SK-N-SH (cell line): ENCODE results near the gene CDK5RAP1. TPM values are rescaled to one million over a fixed set of nuclear protein-coding genes. Genes with fewer than 3 reads are reported as not detected.

Source experiments
- CTCF ChIA-PET: fragments of 300-600, 350-600 bp; formaldehyde crosslinking; extraction: SDS; loops from one replicate; lab custom pipeline; 2021; lab: Yijun Ruan, JAX
- POLR2A ChIA-PET: fragments of 350-600 bp; sonication (Branson Sonifier 250); formaldehyde crosslinking; extraction: SDS; loops from one replicate; lab custom pipeline; 2020; ENCODE audit warnings: antibody characterized with exemption, inconsistent platforms; lab: Yijun Ruan, JAX
- DNase-seq: peaks from one replicate; pipeline ENCODE4 v3.0.0; 2012
- H2AFZ ChIP-seq: fragments of 200-600 bp; sonication (generic); 2 replicates; pipeline ENCODE4 v1.8.1; 2016; ENCODE audit warnings: antibody characterized with exemption, mild to moderate bottlenecking, low read depth
- H3F3A ChIP-seq: fragments of 200-600 bp; sonication (generic); replicated peaks from 2 replicates; pipeline ENCODE3; 2016; ENCODE audit warnings: antibody characterized with exemption, mild to moderate bottlenecking; ENCODE audit not compliant: insufficient read depth
- H3K27ac ChIP-seq, 2 experiments: fragments of 200-500 bp in 1 of 2; fragments of 200-600 bp in 1 of 2; sonication (Bioruptor generic) in 1 of 2; sonication (generic), shearing (Covaris generic) in 1 of 2; 2 replicates each; pipeline versions ENCODE4 v1.5.1 to v1.6.1; 2014 to 2016; ENCODE audit warnings: low read depth in 2 of 2, inconsistent platforms in 1 of 2, low read length in 1 of 2, mild to moderate bottlenecking in 1 of 2, mixed read lengths in 1 of 2
- H3K27me3 ChIP-seq: fragments of 200-600 bp; sonication (generic), shearing (Covaris generic); 2 replicates; pipeline ENCODE4 v1.6.1; 2016; ENCODE audit warnings: mixed run types; ENCODE audit not compliant: insufficient read depth
- H3K36me3 ChIP-seq, 2 experiments: fragments of 200-500 bp in 1 of 2; fragments of 200-600 bp in 1 of 2; sonication (Bioruptor generic) in 1 of 2; sonication (generic) in 1 of 2; replicated peaks in 1 of 2; 2 replicates each; pipeline versions ENCODE3 to v1.5.1; 2014 to 2016; ENCODE audit warnings: low read length in 1 of 2, mild to moderate bottlenecking in 1 of 2; ENCODE audit not compliant: insufficient read depth in 2 of 2, control insufficient read depth in 1 of 2
- H3K4me1 ChIP-seq, 2 experiments: fragments of 200-500 bp in 1 of 2; fragments of 200-600 bp in 1 of 2; sonication (Bioruptor generic) in 1 of 2; sonication (generic), shearing (Covaris generic) in 1 of 2; 2 replicates each; pipeline versions ENCODE4 v1.5.1 to v1.6.1; 2014 to 2016; ENCODE audit warnings: low read depth in 1 of 2, low read length in 1 of 2, mixed run types in 1 of 2; ENCODE audit not compliant: insufficient read depth in 2 of 2, control insufficient read depth in 1 of 2
- H3K4me2 ChIP-seq: fragments of 200-600 bp; sonication (generic), shearing (Covaris generic); 2 replicates; pipeline ENCODE4 v1.6.1; 2017; ENCODE audit warnings: mixed run types
- H3K4me3 ChIP-seq, 2 experiments: fragments of 200-500 bp in 1 of 2; fragments of 200-600 bp in 1 of 2; sonication (Bioruptor generic) in 1 of 2; sonication (generic), shearing (Covaris generic) in 1 of 2; 2 replicates each; pipeline versions ENCODE4 v1.5.1 to v1.8.1; 2014 to 2016; ENCODE audit warnings: low read depth in 2 of 2, inconsistent platforms in 1 of 2, low read length in 1 of 2, mild to moderate bottlenecking in 1 of 2, mixed read lengths in 1 of 2, moderate library complexity in 1 of 2
- H3K79me2 ChIP-seq: fragments of 200-600 bp; sonication (generic); 2 replicates; pipeline ENCODE4 v1.8.1; 2017; ENCODE audit warnings: mild to moderate bottlenecking; ENCODE audit not compliant: insufficient read depth
- H3K9ac ChIP-seq: fragments of 200-600 bp; sonication (generic); 2 replicates; pipeline ENCODE4 v1.6.1; 2017; ENCODE audit warnings: mixed run types
- H3K9me2 ChIP-seq: fragments of 200-600 bp; sonication (generic); 2 replicates; pipeline ENCODE4 v1.6.1; 2017; ENCODE audit warnings: mixed run types
- H3K9me3 ChIP-seq: fragments of 200-600 bp; sonication (generic); 2 replicates; pipeline ENCODE4 v1.6.1; 2017; ENCODE audit warnings: mixed run types, mild to moderate bottlenecking, moderate library complexity
- H4K20me1 ChIP-seq: fragments of 200-600 bp; sonication (generic); 2 replicates; pipeline ENCODE4 v1.6.1; 2017; ENCODE audit warnings: mild to moderate bottlenecking, mixed run types; ENCODE audit not compliant: insufficient read depth
- CTCF ChIP-seq: fragments of 200-600 bp; sonication (generic); IDR thresholded peaks from 2 replicates; pipeline ENCODE4 v1.6.1; 2017; ENCODE audit warnings: antibody characterized with exemption, mild to moderate bottlenecking, moderate library complexity
- EP300 ChIP-seq, 2 experiments: IDR thresholded peaks; 2 replicates each; pipeline versions ENCODE4 v1.4.0 to v1.6.1; 2012; ENCODE audit warnings: borderline replicate concordance in 1 of 2, low read depth in 1 of 2, low read length in 1 of 2
- EZH2phosphoT487 ChIP-seq: fragments of 200-600 bp; sonication (generic); IDR thresholded peaks from 2 replicates; pipeline ENCODE4 v1.6.1; 2017; ENCODE audit warnings: low read depth, mixed run types, mild to moderate bottlenecking, antibody characterized with exemption, moderate library complexity, borderline replicate concordance
- FOSL2 ChIP-seq: IDR thresholded peaks from 2 replicates; pipeline ENCODE4 v1.4.0; 2012; ENCODE audit warnings: low read depth, mild to moderate bottlenecking, moderate library complexity, borderline replicate concordance
- FOXJ3 ChIP-seq: sonication (generic); formaldehyde crosslinking; IDR thresholded peaks from 2 replicates; pipeline ENCODE4 v1.5.1; 2020; ENCODE audit warnings: mild to moderate bottlenecking, missing genetic modification reagents
- GABPA ChIP-seq: IDR thresholded peaks from 2 replicates; pipeline ENCODE4 v1.4.0; 2012; ENCODE audit warnings: low read depth, mild to moderate bottlenecking
- NRF1 ChIP-seq: IDR thresholded peaks from 2 replicates; pipeline ENCODE4 v1.6.1; 2012; ENCODE audit warnings: low read depth, mild to moderate bottlenecking, low read length
- RFX5 ChIP-seq: IDR thresholded peaks from 2 replicates; pipeline ENCODE4 v1.6.1; 2012; ENCODE audit warnings: mild to moderate bottlenecking, improper control_type of control experiment, low read length
- USF2 ChIP-seq: fragments of 150-350 bp; IDR thresholded peaks from 2 replicates; pipeline ENCODE4 v1.6.1; 2017; ENCODE audit warnings: antibody characterized with exemption, low read length, low read depth, borderline replicate concordance
- ZBTB33 ChIP-seq: IDR thresholded peaks from 2 replicates; pipeline ENCODE4 v1.4.0; 2012; ENCODE audit warnings: low read depth, borderline replicate concordance
- WGBS: methylation state at CpG from one replicate; pipeline ENCODE4 v1.1.6; 2017; ENCODE audit warnings: low lambda C conversion rate; 5-methylcytosine and 5-hydroxymethylcytosine counted together
- polyA plus RNA-seq, 3 experiments: library from polyadenylated mRNA; depleted of rRNA; stranded (reverse); fragments of >200 nt; gene quantifications; 2 replicates each; pipeline ENCODE4 v1.2.3, GENCODE V29; 2012

CDK5RAP1 gene
- polyA plus RNA-seq, 1 of the 3 experiments (the other 2 are of a cell fraction): 30.5 TPM

- H2AFZ ChIP-seq: no peak overlapping the region
- H4K20me1 ChIP-seq: no peaks in the 10 kb centered on the region
- peak overlapping the region in 1 of 2 experiments; percentile 31; a peak in 1 of 4 replicates for H3K27ac ChIP-seq
- WGBS: 71% methylated on average over 4 of the region's 4 CpGs
- POLR2A ChIA-PET: no interaction called here
- no peaks in the 10 kb centered on the region for H3K9me2 ChIP-seq
- CTCF ChIA-PET: interaction anchor here (1.7 kb wide), 1 partner anchor 22 kb away, joined by 6 read pairs; no protein-coding TSS in a partner anchor
- no peaks in the 10 kb centered on the region for H3K9me3 ChIP-seq
- H3K4me3 ChIP-seq: no peak overlapping the region
- H3K4me2 ChIP-seq: no peak overlapping the region
- peaks cover 17 to 54% of the 10 kb centered on the region in 2 experiments for H3K36me3 ChIP-seq
- no peaks in the 10 kb centered on the region for H3K27me3 ChIP-seq
- peaks cover 12% of the 10 kb centered on the region for H3F3A ChIP-seq
- no peak for TF ChIP-seq EZH2phosphoT487
- H3K79me2 ChIP-seq: no peaks in the 10 kb centered on the region
- DNase-seq: no peak
- no peaks in the 10 kb centered on the region; a peak in 1 of 4 replicates for H3K4me1 ChIP-seq
- no peak overlapping the region for H3K9ac ChIP-seq
Observed at GRCh38 chr20:33373735-33374605, 27.3 kb downstream of the CDK5RAP1 start.

GRCh38 chr20:33372993-33373441 is 28.3 kb downstream of the CDK5RAP1 start:
- no peak overlapping the region for H3K4me3 ChIP-seq
- TF ChIP-seq RFX5 (no peak), NRF1 (no peak), EP300 (IDR thresholded peaks at IDR 0.05; ENCODE audit: borderline replicate concordance in 1 of 2, low read depth in 1 of 2, low read length in 1 of 2) (no peak), ZBTB33 (no peak), GABPA (no peak), CTCF (no peak), FOXJ3 (no peak), FOSL2 (no peak), USF2 (no peak)
- TF ChIP-seq, all 33 proteins: peak for 0
- WGBS: 70% methylated on average over 3 of the region's 4 CpGs
- no peaks in the 10 kb centered on the region for H3K9me3 ChIP-seq
- H4K20me1 ChIP-seq: no peaks in the 10 kb centered on the region
- H3K9me2 ChIP-seq: no peaks in the 10 kb centered on the region
- H3K4me2 ChIP-seq: no peak overlapping the region
- no peak overlapping the region for H3K9ac ChIP-seq
- H3K79me2 ChIP-seq: no peaks in the 10 kb centered on the region; the same call in 1 of the 2 replicates
- H3K4me1 ChIP-seq: no peaks in the 10 kb centered on the region; a peak in 1 of 4 replicates
- no peak for DNase-seq
- POLR2A ChIA-PET: no interaction called here
- CTCF ChIA-PET: interaction anchor here (1.7 kb wide), 1 partner anchor 23 kb away, joined by 6 read pairs; no protein-coding TSS in a partner anchor
- no peaks in the 10 kb centered on the region for H3K27me3 ChIP-seq
- H3K36me3 ChIP-seq: peaks cover 17 to 53% of the 10 kb centered on the region in 2 experiments
- no peak overlapping the region for H2AFZ ChIP-seq
- peak overlapping the region in 1 of 2 experiments; percentile 11; a peak in 1 of 4 replicates for H3K27ac ChIP-seq
- peaks cover 12% of the 10 kb centered on the region for H3F3A ChIP-seq
